Heart right ventricle (tissue), 16 donors: ENCODE data around the gene FEN1. TPM values are rescaled to one million over a fixed set of nuclear protein-coding genes. Genes with fewer than 3 reads are reported as not detected.

ENCODE experiments used
- ATAC-seq, 8 donors: fragments of 200-7000 bp; cut with Tn5 transposase; one replicate each; pipeline ENCODE4 v1.9.1; 2020; ENCODE audit warnings: mild to moderate bottlenecking in 8 of 8, moderate library complexity in 8 of 8, moderate number of reproducible peaks in 1 of 8
- DNase-seq, 2 donors: peaks; one replicate each; pipeline ENCODE4 v3.0.0-alpha.2; 2020
- H3K27ac ChIP-seq, 10 donors: fragments of 200-600 bp; sonication (generic) in 2 of 10; one replicate each; pipeline versions ENCODE4 v1.5.0 to v1.8.0; 2020 to 2022; ENCODE audit warnings: mild to moderate bottlenecking in 3 of 10
- H3K27me3 ChIP-seq, 7 donors: fragments of 200-600 bp; one replicate each; pipeline ENCODE4 v1.8.0; 2021 to 2022; ENCODE audit warnings: mild to moderate bottlenecking in 2 of 7
- H3K36me3 ChIP-seq, 9 donors: fragments of 200-600 bp; sonication (generic) in 1 of 9; one replicate each; pipeline versions ENCODE4 v1.5.0 to v1.8.0; 2020 to 2022; ENCODE audit warnings: mild to moderate bottlenecking in 2 of 9
- H3K4me1 ChIP-seq, 9 donors: fragments of 200-600 bp; sonication (generic) in 1 of 9; one replicate each; pipeline versions ENCODE4 v1.5.0 to v1.8.0; 2020 to 2022; ENCODE audit warnings: mild to moderate bottlenecking in 4 of 9
- H3K4me3 ChIP-seq, 10 donors: fragments of 200-600 bp; sonication (generic) in 2 of 10; one replicate each; pipeline versions ENCODE4 v1.5.0 to v1.8.0; 2020 to 2022; ENCODE audit warnings: mild to moderate bottlenecking in 7 of 10, moderate library complexity in 2 of 10
- H3K9me3 ChIP-seq, 11 donors: fragments of 200-600 bp in 10 of 11; sonication (generic) in 2 of 11; one replicate each; pipeline versions ENCODE4 v1.5.0 to v1.8.0; 2013 to 2022; ENCODE audit warnings: mild to moderate bottlenecking in 2 of 11, control low read depth in 1 of 11, moderate library complexity in 1 of 11
- WGBS, 2 donors: extraction: QIAGEN DNeasy Blood & Tissue Kit; methylation state at CpG; one replicate each; pipeline ENCODE4 v1.1.7; 2013; ENCODE audit warnings: inconsistent platforms in 1 of 2; 5-methylcytosine and 5-hydroxymethylcytosine counted together
- intact Hi-C, 10 donors: fragments of 100-400 bp; cut with DNase I; formaldehyde crosslinking; loops; one replicate each; pipeline versions ENCODE4 v1.11.1 to v1.14.2; 2022
- polyA plus RNA-seq, 2 donors: library from polyadenylated mRNA; stranded (reverse); fragments of 200-250 nt; gene quantifications; one replicate each; pipeline ENCODE4 v1.2.3, GENCODE V29; 2013
- total RNA-seq, 10 donors: library from RNA; stranded (reverse); fragmentation: NEBNext Ultra II Directional in 3 of 10; extraction: Animal tissue kit (Norgen Biotek cat#: 25700) in 3 of 10; gene quantifications; one replicate each; pipeline versions ENCODE4 v1.2.1 to v1.2.4, GENCODE V29; 2021 to 2023
- TF ChIP-seq, protein P1 (sequence below), 9 donors: fragments of 200-600 bp; sonication (generic) in 2 of 9; IDR thresholded peaks; one replicate each; pipeline versions ENCODE4 v1.5.0 to v1.8.0; 2021 to 2022; ENCODE audit warnings: antibody characterized with exemption in 9 of 9, mild to moderate bottlenecking in 5 of 9, moderate library complexity in 1 of 9
- donor health status: Arrhythmogenic right ventricular cardiomyopathy.
- donor health status: ischemic (EF 13 %, LVEDD 7.1; RV severe dilation, severe dysfunction).
- donor health status: healthy with polysubstance abuse.
- donor health status: DM: no; HTN: yes; CAD: no.
- donor health status: DM: no; HTN: no; CAD: no.
- donor health status: ischemic (EF 25% LVEDD 6.9; RV normal size, moderate dysfunction).
- donor health status: ischemic (EF 25% LVEDD 5.7; RV mildly dilated, moderate dysfunction).
- donor health status: healthy.
- donor health status: DM: yes; HTN: yes; CAD: no.
- donor health status: Ischemic cardiomyopathy.
- donor health status: ischemic (EF 35%, LVEDD 5.7; RV mildly dilated, moderate dysfunction).
- donor health status: nonischemic (EF 11% LVEDD 7.7; RV severe dilation, severe dysfunction).
- donor health status: DM: yes; HTN: yes; CAD: no.
- donor health status: PGD.
- donor health status: ischemic (EF 29% LVEDD 5.4; RV normal size, mild dysfunction).
- donor health status: nonischemic (EF 23%, LVEDD 6.1; RV moderate dilation, normal function).

The FEN1 gene
- total and polyA plus RNA-seq, 12 donors = 2.1 to 8.8 (median 6.2) TPM

- Histone ChIP-seq H3K27me3 (peaks cover 0 to 21% (median 3%) of the 10 kb centered on the region in 7 donors), H3K4me1 (peaks cover 0 to 10% (median 0%) of the 10 kb centered on the region in 9 donors), H3K9me3 (no peaks in the 10 kb centered on the region), H3K27ac (no peak overlapping the region), H3K4me3 (no peak overlapping the region), H3K36me3 (no peaks in the 10 kb centered on the region)
- DNase-seq (no peak), ATAC-seq (no peak)
- 70 to 80% methylated on average over 13 of the region's 13 CpGs for WGBS, 2 donors
- TF ChIP-seq, protein P1, sequence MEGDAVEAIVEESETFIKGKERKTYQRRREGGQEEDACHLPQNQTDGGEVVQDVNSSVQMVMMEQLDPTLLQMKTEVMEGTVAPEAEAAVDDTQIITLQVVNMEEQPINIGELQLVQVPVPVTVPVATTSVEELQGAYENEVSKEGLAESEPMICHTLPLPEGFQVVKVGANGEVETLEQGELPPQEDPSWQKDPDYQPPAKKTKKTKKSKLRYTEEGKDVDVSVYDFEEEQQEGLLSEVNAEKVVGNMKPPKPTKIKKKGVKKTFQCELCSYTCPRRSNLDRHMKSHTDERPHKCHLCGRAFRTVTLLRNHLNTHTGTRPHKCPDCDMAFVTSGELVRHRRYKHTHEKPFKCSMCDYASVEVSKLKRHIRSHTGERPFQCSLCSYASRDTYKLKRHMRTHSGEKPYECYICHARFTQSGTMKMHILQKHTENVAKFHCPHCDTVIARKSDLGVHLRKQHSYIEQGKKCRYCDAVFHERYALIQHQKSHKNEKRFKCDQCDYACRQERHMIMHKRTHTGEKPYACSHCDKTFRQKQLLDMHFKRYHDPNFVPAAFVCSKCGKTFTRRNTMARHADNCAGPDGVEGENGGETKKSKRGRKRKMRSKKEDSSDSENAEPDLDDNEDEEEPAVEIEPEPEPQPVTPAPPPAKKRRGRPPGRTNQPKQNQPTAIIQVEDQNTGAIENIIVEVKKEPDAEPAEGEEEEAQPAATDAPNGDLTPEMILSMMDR (IDR thresholded peaks at IDR 0.05) = no peak
- intact Hi-C loops = no loop called here
These were observed 31.8 kb upstream of the FEN1 start for GRCh38 chr11:61760946-61761345.

DNA sequence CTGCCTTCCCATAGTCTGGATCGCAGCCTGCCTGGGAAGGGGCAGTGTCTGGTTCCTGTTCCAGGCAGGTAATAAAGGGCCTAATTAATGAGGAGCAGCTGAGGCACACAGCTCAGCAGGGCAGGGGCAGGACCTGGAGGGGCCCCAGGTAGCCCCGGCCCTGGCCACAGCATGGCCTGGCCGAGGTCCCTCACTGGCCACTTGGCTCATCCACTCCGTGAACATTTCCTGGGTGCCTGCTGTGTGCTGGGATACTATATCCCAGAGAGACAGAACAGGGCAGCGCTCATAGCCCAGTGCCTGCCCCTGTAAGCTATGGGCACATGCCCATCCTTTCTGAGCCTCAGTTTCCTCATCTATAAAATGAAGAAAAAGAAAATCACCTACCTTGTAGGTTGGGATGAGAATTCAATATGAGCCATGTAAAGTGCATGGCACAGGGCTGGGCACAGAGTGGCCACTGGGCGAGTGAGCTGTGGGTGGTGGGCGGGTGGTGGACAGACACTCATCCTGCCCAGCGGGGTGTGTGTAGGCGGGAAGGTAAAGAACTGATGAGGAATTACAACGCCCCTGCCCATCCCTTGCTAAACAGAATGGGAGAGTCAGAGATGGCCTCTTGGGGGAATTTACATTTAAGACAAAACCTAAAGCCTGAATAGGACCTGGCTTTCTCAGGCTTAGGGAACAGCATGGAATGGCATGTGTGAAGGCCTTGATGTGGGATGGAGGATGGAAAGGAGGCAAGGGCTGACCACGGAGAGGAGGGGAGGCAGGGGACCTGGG lies 31.1 kb upstream of the FEN1 start:
- H3K27me3 ChIP-seq = peaks cover 0 to 21% (median 3%) of the 10 kb centered on the region in 7 donors
- WGBS, 2 donors = 81 to 86% methylated on average over 11 of the region's 11 CpGs

GRCh38 chr11:61762223-61762615 lies 30.5 kb upstream of the FEN1 start:
- TF ChIP-seq, protein P1 (IDR thresholded peaks at IDR 0.05) = no peak
- no peak overlapping the region for H3K27ac ChIP-seq
- ATAC-seq (no peak), DNase-seq (no peak)
- H3K9me3 ChIP-seq = no peaks in the 10 kb centered on the region
- 67 to 68% methylated on average over 10 of the region's 10 CpGs for WGBS, 2 donors
- no peak overlapping the region for H3K4me3 ChIP-seq
- intact Hi-C loops = no loop called here
- peaks cover 0 to 21% (median 3%) of the 10 kb centered on the region in 7 donors for H3K27me3 ChIP-seq
- no peaks in the 10 kb centered on the region for H3K4me1 ChIP-seq
- H3K36me3 ChIP-seq = no peaks in the 10 kb centered on the region

More for the DNA sequence above, 31.1 kb upstream of the FEN1 start:
- no peak for DNase-seq
- TF ChIP-seq, protein P1 (IDR thresholded peaks at IDR 0.05) = no peak
- Histone ChIP-seq H3K36me3 (no peaks in the 10 kb centered on the region), H3K27ac (no peak overlapping the region), H3K9me3 (no peaks in the 10 kb centered on the region), H3K4me1 (peaks cover 0 to 3% (median 0%) of the 10 kb centered on the region in 9 donors), H3K4me3 (no peak overlapping the region)
- ATAC-seq = no peak
- intact Hi-C loops = no loop called here

GRCh38 chr11:61762798-61763197 lies 29.9 kb upstream of the FEN1 start:
- whole genome bisulfite sequencing, 2 donors = 27 to 31% methylated on average over 15 of the region's 15 CpGs
- no peak overlapping the region for H3K4me3 ChIP-seq
- ATAC-seq = no peak
- H3K36me3 ChIP-seq = no peaks in the 10 kb centered on the region
- no peaks in the 10 kb centered on the region for H3K4me1 ChIP-seq
- TF ChIP-seq, protein P1 (IDR thresholded peaks at IDR 0.05) = no peak
- no peak for DNase-seq
- no peaks in the 10 kb centered on the region for H3K9me3 ChIP-seq
- H3K27ac ChIP-seq = no peak overlapping the region
- intact Hi-C loops = no loop called here
- H3K27me3 ChIP-seq = peaks cover 0 to 21% (median 3%) of the 10 kb centered on the region in 7 donors
